IMR-90 (cell line): ENCODE measurements around the gene PBXIP1.

ENCODE experiments used
- CEBPB ChIP-seq: IDR thresholded peaks from 2 replicates; pipeline ENCODE4 v1.6.1; 2012; ENCODE audit warnings: low read depth, low read length, improper control_type of control experiment
- CTCF ChIP-seq: conservative IDR thresholded peaks from 2 replicates; pipeline ENCODE4 v1.5.1; 2012; ENCODE audit warnings: mild to moderate bottlenecking, low read depth, low read length, improper control_type of control experiment
- ELK1 ChIP-seq: fragments of 150-350 bp; IDR thresholded peaks from 2 replicates; pipeline ENCODE4 v1.6.1; 2016; ENCODE audit warnings: low read depth, mild to moderate bottlenecking, low read length, moderate library complexity, borderline replicate concordance
- MAFK ChIP-seq: IDR thresholded peaks from 2 replicates; pipeline ENCODE4 v1.6.1; 2012; ENCODE audit warnings: low read depth, low read length, improper control_type of control experiment
- MAZ ChIP-seq: IDR thresholded peaks from 2 replicates; pipeline ENCODE4 v1.6.1; 2012; ENCODE audit warnings: low read depth, mild to moderate bottlenecking, low read length, improper control_type of control experiment, moderate library complexity, borderline replicate concordance
- MXI1 ChIP-seq: IDR thresholded peaks from 2 replicates; pipeline ENCODE4 v1.6.1; 2012; ENCODE audit warnings: low read depth, mild to moderate bottlenecking, low read length, moderate library complexity, borderline replicate concordance
- POLR2A ChIP-seq: IDR thresholded peaks from 2 replicates; pipeline ENCODE4 v1.6.1; 2012; ENCODE audit warnings: mild to moderate bottlenecking, low read depth, low read length
- RAD21 ChIP-seq: IDR thresholded peaks from 2 replicates; pipeline ENCODE4 v1.6.1; 2012; ENCODE audit warnings: low read length, improper control_type of control experiment
- RFX5 ChIP-seq: IDR thresholded peaks from 2 replicates; pipeline ENCODE4 v1.8.0; 2012; ENCODE audit warnings: low read depth, mild to moderate bottlenecking, low read length, moderate library complexity

GRCh38 chr1:155001675-155002463, 46.0 kb upstream of the PBXIP1 start:
- no peak for TF ChIP-seq POLR2A
- no peak for TF ChIP-seq MAFK
- TF ChIP-seq CTCF, result peak; percentile 50
- no peak for TF ChIP-seq RFX5
- no peak for TF ChIP-seq ELK1
- peak; percentile 95 for TF ChIP-seq MAZ
- TF ChIP-seq MXI1, result peak; percentile 12; the same call in 1 of the 2 replicates
- 0 out of 2 replicates have a peak, but pooled peaks have one; percentile 11 for TF ChIP-seq RAD21
- TF ChIP-seq CEBPB, result no peak
